OCI-LY7 (cell line): ENCODE results near the gene COL25A1. TPM values are rescaled to one million over a fixed set of nuclear protein-coding genes. Genes with fewer than 3 reads are reported as not detected.

ENCODE experiments used
- BruUV-seq: library from RNA; stranded (reverse); fragments of 400-500 nt; replicated peaks from 2 replicates; lab custom pipeline; 2021; lab: Mats Ljungman, UMichigan
- CTCF ChIA-PET: fragments of 300-600 bp; sonication (Branson Sonifier 250); formaldehyde crosslinking; loops from one replicate; lab custom pipeline; 2022; ENCODE audit warnings: antibody characterized with exemption; ENCODE audit not compliant: unreplicated experiment; lab: Charles Lee
- POLR2A ChIA-PET: fragments of 300-600 bp; sonication (Branson Sonifier 250); formaldehyde crosslinking; loops from one replicate; lab custom pipeline; 2022; ENCODE audit warnings: antibody characterized with exemption; lab: Charles Lee
- DNase-seq: peaks from one replicate; pipeline ENCODE4 v3.0.0-alpha.2; 2015; ENCODE audit warnings: low spot score
- H2AFZ ChIP-seq: fragments of 200-600 bp; sonication (generic), shearing (Covaris generic); 2 replicates; pipeline ENCODE4 v1.6.1; 2014; ENCODE audit warnings: mild to moderate bottlenecking, antibody characterized with exemption, low read length, moderate library complexity
- H3K27ac ChIP-seq: fragments of 200-600 bp; sonication (generic); 2 replicates; pipeline ENCODE4 v1.5.1; 2014; ENCODE audit warnings: mixed run types, low read depth, mild to moderate bottlenecking, moderate library complexity, low read length, inconsistent platforms; ENCODE audit not compliant: poor library complexity, severe bottlenecking
- H3K36me3 ChIP-seq: fragments of 200-600 bp; sonication (generic); 2 replicates; pipeline ENCODE4 v1.6.1; 2014; ENCODE audit warnings: mild to moderate bottlenecking, antibody characterized with exemption, low read length, moderate library complexity, mixed read lengths; ENCODE audit not compliant: insufficient read depth
- H3K4me1 ChIP-seq: fragments of 200-600 bp; sonication (generic); 2 replicates; pipeline ENCODE4 v1.5.1; 2014; ENCODE audit warnings: mild to moderate bottlenecking, low read length; ENCODE audit not compliant: insufficient read depth, poor library complexity, severe bottlenecking
- H3K4me2 ChIP-seq: fragments of 200-600 bp; sonication (generic); 2 replicates; pipeline ENCODE4 v1.6.1; 2014; ENCODE audit warnings: mild to moderate bottlenecking, low read length
- H3K4me3 ChIP-seq: fragments of 200-600 bp; sonication (generic); 2 replicates; pipeline ENCODE4 v1.5.1; 2014; ENCODE audit warnings: mild to moderate bottlenecking, low read depth, low read length; ENCODE audit not compliant: poor library complexity, severe bottlenecking
- H3K79me2 ChIP-seq: fragments of 200-600 bp; sonication (generic); 2 replicates; pipeline ENCODE4 v1.6.1; 2016; ENCODE audit warnings: low read depth, mild to moderate bottlenecking, low read length, moderate library complexity, mixed read lengths; ENCODE audit not compliant: insufficient read depth
- H3K9me2 ChIP-seq: fragments of 200-600 bp; sonication (generic); 2 replicates; pipeline ENCODE4 v1.6.1; 2016; ENCODE audit warnings: mild to moderate bottlenecking, low read length, mixed read lengths; ENCODE audit not compliant: insufficient read depth
- H3K9me3 ChIP-seq: fragments of 200-600 bp; sonication (generic); 2 replicates; pipeline ENCODE4 v1.6.1; 2014; ENCODE audit warnings: mild to moderate bottlenecking, mixed run types, low read length, mixed read lengths
- H4K20me1 ChIP-seq: fragments of 200-600 bp; sonication (generic); 2 replicates; pipeline ENCODE4 v1.6.1; 2014; ENCODE audit warnings: mild to moderate bottlenecking, antibody characterized with exemption, low read length, moderate library complexity, mixed read lengths; ENCODE audit not compliant: insufficient read depth
- EZH2phosphoT487 ChIP-seq: fragments of 200-600 bp; sonication (generic); IDR thresholded peaks from 2 replicates; pipeline ENCODE4 v1.6.1; 2018; ENCODE audit warnings: low read depth, borderline replicate concordance, mild to moderate bottlenecking, mixed run types, antibody characterized with exemption, low read length, moderate library complexity, mixed read lengths
- intact Hi-C: fragments of 100-400 bp; cut with micrococcal nuclease; formaldehyde crosslinking; loops from one replicate; pipeline ENCODE4 v1.10.0; 2022; ENCODE audit not compliant: unreplicated experiment
- total RNA-seq, 2 experiments: library from RNA; depleted of rRNA in 1 of 2; stranded (reverse); fragments of >200 nt in 1 of 2; shearing (Covaris generic) in 1 of 2; gene quantifications; 2 replicates each; pipeline ENCODE4 v1.2.3, GENCODE V29; 2014 to 2022
- TF ChIP-seq, protein P1 (sequence below): fragments of 200-600 bp; sonication (generic); conservative IDR thresholded peaks from 2 replicates; pipeline ENCODE4 v1.5.1; 2014; ENCODE audit warnings: mild to moderate bottlenecking, antibody characterized with exemption, low read length, moderate library complexity, mixed read lengths

COL25A1 gene
- total RNA-seq, 2 experiments from 2014 or later: not detected

GRCh38 chr4:108810087-108810486 is 492.4 kb downstream of the COL25A1 start:
- H3K4me1 ChIP-seq: no peaks in the 10 kb centered on the region
- H3K9me3 ChIP-seq: no peaks in the 10 kb centered on the region
- TF ChIP-seq, protein P1, sequence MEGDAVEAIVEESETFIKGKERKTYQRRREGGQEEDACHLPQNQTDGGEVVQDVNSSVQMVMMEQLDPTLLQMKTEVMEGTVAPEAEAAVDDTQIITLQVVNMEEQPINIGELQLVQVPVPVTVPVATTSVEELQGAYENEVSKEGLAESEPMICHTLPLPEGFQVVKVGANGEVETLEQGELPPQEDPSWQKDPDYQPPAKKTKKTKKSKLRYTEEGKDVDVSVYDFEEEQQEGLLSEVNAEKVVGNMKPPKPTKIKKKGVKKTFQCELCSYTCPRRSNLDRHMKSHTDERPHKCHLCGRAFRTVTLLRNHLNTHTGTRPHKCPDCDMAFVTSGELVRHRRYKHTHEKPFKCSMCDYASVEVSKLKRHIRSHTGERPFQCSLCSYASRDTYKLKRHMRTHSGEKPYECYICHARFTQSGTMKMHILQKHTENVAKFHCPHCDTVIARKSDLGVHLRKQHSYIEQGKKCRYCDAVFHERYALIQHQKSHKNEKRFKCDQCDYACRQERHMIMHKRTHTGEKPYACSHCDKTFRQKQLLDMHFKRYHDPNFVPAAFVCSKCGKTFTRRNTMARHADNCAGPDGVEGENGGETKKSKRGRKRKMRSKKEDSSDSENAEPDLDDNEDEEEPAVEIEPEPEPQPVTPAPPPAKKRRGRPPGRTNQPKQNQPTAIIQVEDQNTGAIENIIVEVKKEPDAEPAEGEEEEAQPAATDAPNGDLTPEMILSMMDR: no peak
- no peak for TF ChIP-seq EZH2phosphoT487
- intact Hi-C loops: no loop called here
- H3K9me2 ChIP-seq: no peaks in the 10 kb centered on the region
- no peak for DNase-seq
- no peaks in the 10 kb centered on the region for H3K36me3 ChIP-seq
- ChIA-PET CTCF (no interaction called here), POLR2A (no interaction called here)
- H2AFZ ChIP-seq: no peak overlapping the region
- BruUV-seq: no TSS peak
- H3K4me2 ChIP-seq: no peak overlapping the region
- no peaks in the 10 kb centered on the region for H4K20me1 ChIP-seq
- H3K27ac ChIP-seq: no peak overlapping the region
- no peak overlapping the region for H3K4me3 ChIP-seq
- no peaks in the 10 kb centered on the region for H3K79me2 ChIP-seq

DNA sequence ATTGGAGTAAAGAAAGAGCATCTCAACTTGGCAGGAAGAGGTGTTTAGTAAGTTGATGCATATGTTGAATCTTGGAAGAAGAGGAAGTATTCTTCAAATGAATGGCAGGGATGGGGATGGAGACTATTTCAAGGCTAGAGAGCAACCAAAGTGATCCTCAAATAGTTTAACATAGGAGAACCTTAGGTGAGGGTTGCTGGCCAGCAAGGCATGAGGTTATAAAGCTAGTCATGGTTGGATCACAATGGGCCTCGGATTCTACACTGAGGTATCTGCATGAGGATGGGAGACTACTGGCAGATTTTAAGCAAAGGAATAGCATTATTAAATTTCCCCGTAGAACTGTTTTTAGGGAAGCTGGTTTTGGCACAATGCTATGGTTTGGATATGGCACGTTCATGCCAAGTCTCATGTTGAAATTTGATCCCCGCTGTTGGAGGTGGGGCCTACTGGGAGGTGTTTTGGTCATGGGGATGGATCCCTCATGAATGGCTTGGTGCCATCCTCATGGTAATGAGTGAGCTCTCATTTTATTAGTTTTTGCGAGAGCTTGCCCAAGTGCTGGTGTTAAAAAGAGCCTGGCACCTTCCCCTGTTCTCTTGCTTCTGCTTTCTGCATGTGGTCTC is 497.7 kb downstream of the COL25A1 start:
- TF ChIP-seq, protein P1: no peak
- TF ChIP-seq EZH2phosphoT487: no peak
- BruUV-seq: no TSS peak
- H3K9me2 ChIP-seq: no peaks in the 10 kb centered on the region
- POLR2A ChIA-PET: interaction anchor here (0.6 kb wide), 1 partner anchor 86 kb away, joined by 5 read pairs; no protein-coding TSS in a partner anchor
- H3K36me3 ChIP-seq: no peaks in the 10 kb centered on the region
- no peak overlapping the region for H3K27ac ChIP-seq
- no peaks in the 10 kb centered on the region for H3K4me1 ChIP-seq
- DNase-seq: no peak
- no peaks in the 10 kb centered on the region for H4K20me1 ChIP-seq
- no peaks in the 10 kb centered on the region for H3K9me3 ChIP-seq
- no peaks in the 10 kb centered on the region for H3K79me2 ChIP-seq
- intact Hi-C loops: no loop called here
- H3K4me2 ChIP-seq: no peak overlapping the region
- CTCF ChIA-PET: no interaction called here
- no peak overlapping the region for H2AFZ ChIP-seq
- H3K4me3 ChIP-seq: no peak overlapping the region

DNA sequence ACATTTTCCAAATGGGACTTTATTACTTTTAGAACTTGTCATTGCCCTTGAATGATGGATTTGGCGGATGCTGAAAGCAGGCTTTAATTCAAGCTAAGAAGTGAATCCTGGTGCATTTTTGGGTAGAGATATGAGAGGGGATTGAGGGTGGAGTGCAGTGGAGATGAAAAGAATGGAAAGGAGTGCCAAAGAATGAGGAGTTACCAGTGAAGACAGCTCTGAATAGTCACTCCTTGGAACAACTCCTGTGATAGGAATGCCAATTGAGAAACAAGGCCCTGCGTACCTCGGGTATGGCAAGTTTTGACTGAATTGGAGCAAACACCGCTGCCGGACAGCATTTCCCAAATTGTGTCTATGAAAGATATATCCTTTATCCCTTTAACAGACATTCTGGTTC is 503.2 kb downstream of the COL25A1 start:
- H3K79me2 ChIP-seq: no peaks in the 10 kb centered on the region
- ChIA-PET CTCF (no interaction called here), POLR2A (interaction anchor here (0.6 kb wide), 1 partner anchor 43 kb away, joined by 5 read pairs; no protein-coding TSS in a partner anchor)
- no peak overlapping the region for H3K4me2 ChIP-seq
- BruUV-seq: no TSS peak
- no peaks in the 10 kb centered on the region for H3K4me1 ChIP-seq
- no peak overlapping the region for H3K27ac ChIP-seq
- intact Hi-C loops: no loop called here
- no peak overlapping the region for H2AFZ ChIP-seq
- H3K9me3 ChIP-seq: no peaks in the 10 kb centered on the region
- no peaks in the 10 kb centered on the region for H4K20me1 ChIP-seq
- no peaks in the 10 kb centered on the region for H3K9me2 ChIP-seq
- TF ChIP-seq, protein P1: no peak
- TF ChIP-seq EZH2phosphoT487: no peak
- no peak overlapping the region for H3K4me3 ChIP-seq
- DNase-seq: no peak
- H3K36me3 ChIP-seq: no peaks in the 10 kb centered on the region
